Endothelial cell (in vitro differentiated cells): Measurements from ENCODE around the gene MYPN. TPM values are rescaled to one million over a fixed set of nuclear protein-coding genes. Genes with fewer than 3 reads are reported as not detected.

Source experiments
- DNase-seq: peaks from one replicate; pipeline ENCODE4 v3.0.0; 2021; ENCODE audit warnings: low spot score
- H3K27ac Mint-ChIP-seq: one replicate; pipeline ENCODE4 v1.8.0; 2021; ENCODE audit warnings: mixed read lengths, inconsistent platforms; ENCODE audit not compliant: unreplicated experiment
- H3K27me3 Mint-ChIP-seq: one replicate; pipeline ENCODE4 v1.8.0; 2021; ENCODE audit warnings: mild to moderate bottlenecking, moderate library complexity, mixed read lengths, inconsistent platforms; ENCODE audit not compliant: unreplicated experiment
- H3K36me3 Mint-ChIP-seq: one replicate; pipeline ENCODE4 v1.8.0; 2021; ENCODE audit warnings: mild to moderate bottlenecking, low read depth, mixed read lengths, inconsistent platforms; ENCODE audit not compliant: unreplicated experiment
- H3K4me1 Mint-ChIP-seq: one replicate; pipeline ENCODE4 v1.8.0; 2021; ENCODE audit warnings: mild to moderate bottlenecking, mixed read lengths, inconsistent platforms; ENCODE audit not compliant: unreplicated experiment
- H3K4me3 Mint-ChIP-seq: one replicate; pipeline ENCODE4 v1.8.0; 2021; ENCODE audit warnings: mild to moderate bottlenecking, mixed read lengths, inconsistent platforms; ENCODE audit not compliant: unreplicated experiment
- H3K9me3 Mint-ChIP-seq: one replicate; pipeline ENCODE4 v1.8.0; 2021; ENCODE audit warnings: mixed read lengths, inconsistent platforms; ENCODE audit not compliant: unreplicated experiment
- CTCF ChIP-seq: fragments of 200-600 bp; sonication (generic); IDR thresholded peaks from one replicate; pipeline ENCODE4 v1.5.0; 2021; ENCODE audit warnings: antibody characterized with exemption; ENCODE audit not compliant: unreplicated experiment
- total RNA-seq: library from RNA; stranded (reverse); fragmentation: NEBNext Ultra II Directional; extraction: Animal tissue kit (Norgen Biotek cat#: 25700); gene quantifications from one replicate; pipeline ENCODE4 v1.2.1, GENCODE V29; 2021; ENCODE audit not compliant: unreplicated experiment

MYPN gene
- total RNA-seq, 1 donor from 2014 or later: not detected

GRCh38 chr10:68084469-68084868 lies 24.8 kb upstream of the MYPN start:
- Mint-ChIP-seq H3K4me3 (no peak overlapping the region), H3K36me3 (no peaks in the 10 kb centered on the region), H3K27ac (no peak overlapping the region), H3K4me1 (peaks cover 15% of the 10 kb centered on the region), H3K9me3 (no peaks in the 10 kb centered on the region), H3K27me3 (no peaks in the 10 kb centered on the region)
- no peak for TF ChIP-seq CTCF
- no peak for DNase-seq

GRCh38 chr10:68086011-68086410 lies 23.3 kb upstream of the MYPN start:
- TF ChIP-seq CTCF: no peak
- Mint-ChIP-seq H3K27ac (no peak overlapping the region), H3K9me3 (no peaks in the 10 kb centered on the region), H3K4me1 (peaks cover 13% of the 10 kb centered on the region), H3K4me3 (no peak overlapping the region), H3K27me3 (no peaks in the 10 kb centered on the region), H3K36me3 (no peaks in the 10 kb centered on the region)
- no peak for DNase-seq

GRCh38 chr10:68086910-68087684 lies 22.2 kb upstream of the MYPN start:
- Mint-ChIP-seq H3K4me1 (peaks cover 13% of the 10 kb centered on the region), H3K4me3 (no peak overlapping the region), H3K27ac (no peak overlapping the region), H3K36me3 (no peaks in the 10 kb centered on the region), H3K9me3 (no peaks in the 10 kb centered on the region), H3K27me3 (no peaks in the 10 kb centered on the region)
- TF ChIP-seq CTCF: no peak
- no peak for DNase-seq

GRCh38 chr10:68087685-68088401 lies 21.4 kb upstream of the MYPN start:
- peak; percentile 15 for DNase-seq
- H3K36me3 Mint-ChIP-seq: no peaks in the 10 kb centered on the region
- H3K4me3 Mint-ChIP-seq: no peak overlapping the region
- H3K27me3 Mint-ChIP-seq: no peaks in the 10 kb centered on the region
- no peaks in the 10 kb centered on the region for H3K9me3 Mint-ChIP-seq
- H3K4me1 Mint-ChIP-seq: peaks cover 13% of the 10 kb centered on the region
- no peak overlapping the region for H3K27ac Mint-ChIP-seq
- no peak for TF ChIP-seq CTCF

GRCh38 chr10:68088740-68089139 lies 20.5 kb upstream of the MYPN start:
- no peaks in the 10 kb centered on the region for H3K9me3 Mint-ChIP-seq
- DNase-seq: no peak
- H3K4me3 Mint-ChIP-seq: no peak overlapping the region
- H3K27ac Mint-ChIP-seq: no peak overlapping the region
- no peak for TF ChIP-seq CTCF
- no peaks in the 10 kb centered on the region for H3K27me3 Mint-ChIP-seq
- no peaks in the 10 kb centered on the region for H3K36me3 Mint-ChIP-seq
- peaks cover 13% of the 10 kb centered on the region for H3K4me1 Mint-ChIP-seq
